OCI-LY1 (cell line): ENCODE results near the gene DGCR8.
A peak's percentile ranks its signal among the peaks of the same experiment; 100 is the strongest.

Source experiments
- H2AFZ ChIP-seq: fragments of 200-600 bp; sonication (generic), shearing (Covaris generic); 2 replicates; pipeline ENCODE4 v1.6.0; 2014; ENCODE audit warnings: antibody characterized with exemption, mild to moderate bottlenecking, low read length
- H3F3A ChIP-seq: fragments of 200-600 bp; sonication (generic), shearing (Covaris generic); 2 replicates; pipeline ENCODE4 v1.6.0; 2014; ENCODE audit warnings: mild to moderate bottlenecking, antibody characterized with exemption, low read length, moderate library complexity; ENCODE audit not compliant: insufficient read depth
- H3K27ac ChIP-seq: fragments of 200-600 bp; sonication (generic); 2 replicates; pipeline ENCODE4 v1.5.1; 2014; ENCODE audit warnings: low read length, mixed run types, mild to moderate bottlenecking, low read depth; ENCODE audit not compliant: poor library complexity, severe bottlenecking
- H3K27me3 ChIP-seq: fragments of 200-600 bp; sonication (generic); 2 replicates; pipeline ENCODE4 v1.6.0; 2014; ENCODE audit warnings: antibody characterized with exemption, mild to moderate bottlenecking, low read length, moderate library complexity; ENCODE audit not compliant: insufficient read depth
- H3K36me3 ChIP-seq: fragments of 200-600 bp; sonication (generic); 2 replicates; pipeline ENCODE4 v1.6.1; 2014; ENCODE audit warnings: mild to moderate bottlenecking, antibody characterized with exemption, low read length, moderate library complexity, mixed read lengths; ENCODE audit not compliant: insufficient read depth
- H3K4me1 ChIP-seq: fragments of 200-600 bp; sonication (generic); 2 replicates; pipeline ENCODE4 v1.5.1; 2014; ENCODE audit warnings: mild to moderate bottlenecking, low read length, moderate library complexity; ENCODE audit not compliant: insufficient read depth, severe bottlenecking
- H3K4me2 ChIP-seq: fragments of 200-600 bp; sonication (generic), shearing (Covaris generic); 2 replicates; pipeline ENCODE4 v1.6.1; 2014; ENCODE audit warnings: low read length
- H3K4me3 ChIP-seq: fragments of 200-600 bp; sonication (generic); 2 replicates; pipeline ENCODE4 v1.5.1; 2014; ENCODE audit warnings: low read length, low read depth, mild to moderate bottlenecking, mixed read lengths; ENCODE audit not compliant: poor library complexity, severe bottlenecking
- H3K79me2 ChIP-seq: fragments of 200-600 bp; shearing (Covaris generic); 2 replicates; pipeline ENCODE4 v1.6.1; 2016; ENCODE audit warnings: mixed run types, low read length, mixed read lengths; ENCODE audit not compliant: insufficient read depth
- H3K9ac ChIP-seq: fragments of 200-600 bp; sonication (generic), shearing (Covaris generic); 2 replicates; pipeline ENCODE4 v1.6.1; 2014; ENCODE audit warnings: mild to moderate bottlenecking, low read length, mixed read lengths
- H3K9me2 ChIP-seq: fragments of 200-600 bp; sonication (generic), shearing (Covaris generic); 2 replicates; pipeline ENCODE4 v1.6.1; 2014; ENCODE audit warnings: low read depth, mild to moderate bottlenecking, low read length, mixed read lengths
- H3K9me3 ChIP-seq: fragments of 200-600 bp; shearing (Covaris generic); 2 replicates; pipeline ENCODE4 v1.6.1; 2014; ENCODE audit warnings: low read length, mixed read lengths
- H4K20me1 ChIP-seq: fragments of 200-600 bp; sonication (generic), shearing (Covaris generic); 2 replicates; pipeline ENCODE4 v1.6.0; 2016; ENCODE audit warnings: mild to moderate bottlenecking, low read length; ENCODE audit not compliant: insufficient read depth
- EZH2 ChIP-seq: fragments of 200-600 bp; sonication (generic), shearing (Covaris generic); IDR thresholded peaks from 2 replicates; pipeline ENCODE4 v1.8.0; 2017; ENCODE audit warnings: borderline replicate concordance, mixed run types, mild to moderate bottlenecking, antibody characterized with exemption, low read length, moderate library complexity, mixed read lengths
- TF ChIP-seq, protein P1 (sequence below): fragments of 200-600 bp; sonication (generic), shearing (Covaris generic); IDR thresholded peaks from 2 replicates; pipeline ENCODE4 v1.5.1; 2017; ENCODE audit warnings: mild to moderate bottlenecking, antibody characterized with exemption, low read length, moderate library complexity, mixed read lengths

The DGCR8 gene

DNA sequence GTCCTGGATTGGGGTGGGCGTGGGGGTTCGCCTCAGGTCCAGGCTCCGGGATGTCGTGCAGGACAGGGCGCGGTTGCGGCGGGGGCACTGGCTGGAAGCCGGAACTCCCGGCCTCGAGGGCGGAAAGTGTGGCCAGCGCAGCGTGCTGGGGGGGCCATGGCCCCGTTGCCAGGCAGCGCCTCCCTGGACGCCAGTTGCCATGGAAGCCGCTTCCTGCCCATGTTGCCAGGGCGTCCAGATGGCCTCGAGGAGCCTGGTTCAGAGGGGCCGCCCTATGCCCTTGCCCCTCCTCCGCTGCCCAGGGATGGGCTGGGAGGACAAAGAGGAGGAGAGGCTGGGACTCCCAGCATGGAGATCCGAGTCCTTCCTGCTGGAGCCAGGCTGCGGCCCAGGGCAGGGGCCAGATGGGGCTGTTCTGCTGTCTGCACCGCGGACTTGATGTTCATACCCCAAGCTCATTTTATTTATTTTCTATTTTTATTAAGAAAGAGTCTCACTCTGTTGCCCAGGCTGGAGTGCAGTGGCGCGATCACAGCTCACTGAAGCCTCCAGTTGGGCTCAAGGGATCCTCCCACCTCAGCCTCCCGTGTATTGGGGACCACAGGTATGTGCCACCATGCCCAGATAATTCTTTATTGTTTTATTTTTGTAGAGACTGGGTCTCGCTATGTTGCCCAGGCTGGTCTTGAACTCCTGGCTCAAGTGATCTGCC lies 75.4 kb downstream of the DGCR8 start:
- Histone ChIP-seq H3K27me3 (no peaks in the 10 kb centered on the region), H2AFZ (no peak overlapping the region), H3K4me1 (no peaks in the 10 kb centered on the region), H3K36me3 (no peaks in the 10 kb centered on the region), H3K4me3 (no peak overlapping the region), H3K27ac (no peak overlapping the region), H4K20me1 (no peaks in the 10 kb centered on the region), H3F3A (no peaks in the 10 kb centered on the region), H3K4me2 (no peak overlapping the region), H3K9ac (no peak overlapping the region), H3K9me2 (no peaks in the 10 kb centered on the region), H3K9me3 (no peaks in the 10 kb centered on the region), H3K79me2 (no peaks in the 10 kb centered on the region)
- TF ChIP-seq, protein P1, sequence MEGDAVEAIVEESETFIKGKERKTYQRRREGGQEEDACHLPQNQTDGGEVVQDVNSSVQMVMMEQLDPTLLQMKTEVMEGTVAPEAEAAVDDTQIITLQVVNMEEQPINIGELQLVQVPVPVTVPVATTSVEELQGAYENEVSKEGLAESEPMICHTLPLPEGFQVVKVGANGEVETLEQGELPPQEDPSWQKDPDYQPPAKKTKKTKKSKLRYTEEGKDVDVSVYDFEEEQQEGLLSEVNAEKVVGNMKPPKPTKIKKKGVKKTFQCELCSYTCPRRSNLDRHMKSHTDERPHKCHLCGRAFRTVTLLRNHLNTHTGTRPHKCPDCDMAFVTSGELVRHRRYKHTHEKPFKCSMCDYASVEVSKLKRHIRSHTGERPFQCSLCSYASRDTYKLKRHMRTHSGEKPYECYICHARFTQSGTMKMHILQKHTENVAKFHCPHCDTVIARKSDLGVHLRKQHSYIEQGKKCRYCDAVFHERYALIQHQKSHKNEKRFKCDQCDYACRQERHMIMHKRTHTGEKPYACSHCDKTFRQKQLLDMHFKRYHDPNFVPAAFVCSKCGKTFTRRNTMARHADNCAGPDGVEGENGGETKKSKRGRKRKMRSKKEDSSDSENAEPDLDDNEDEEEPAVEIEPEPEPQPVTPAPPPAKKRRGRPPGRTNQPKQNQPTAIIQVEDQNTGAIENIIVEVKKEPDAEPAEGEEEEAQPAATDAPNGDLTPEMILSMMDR, result no peak
- TF ChIP-seq EZH2, result no peak

DNA sequence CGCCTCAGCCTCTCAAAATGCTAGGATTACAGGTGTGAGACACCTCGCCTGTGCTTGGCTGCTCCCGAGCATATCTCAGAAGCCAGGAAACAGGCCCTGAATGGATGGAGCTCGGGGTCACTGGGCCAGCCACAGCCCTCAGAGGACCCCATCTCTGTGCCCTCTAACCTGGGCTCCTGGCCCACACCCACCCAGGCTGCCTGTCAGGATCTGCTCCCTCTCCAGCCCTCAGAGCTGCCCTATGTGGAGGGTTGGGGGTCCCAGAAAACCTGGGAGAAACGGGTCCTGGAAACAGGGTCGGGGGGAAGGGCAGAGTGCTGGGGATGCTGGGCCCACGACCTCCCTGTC lies 76.0 kb downstream of the DGCR8 start:
- no peaks in the 10 kb centered on the region for H3K9me3 ChIP-seq
- H4K20me1 ChIP-seq, result no peaks in the 10 kb centered on the region
- H3F3A ChIP-seq, result no peaks in the 10 kb centered on the region
- H3K9ac ChIP-seq, result no peak overlapping the region
- no peaks in the 10 kb centered on the region for H3K36me3 ChIP-seq
- H3K79me2 ChIP-seq, result no peaks in the 10 kb centered on the region
- no peak overlapping the region for H3K4me2 ChIP-seq
- H3K9me2 ChIP-seq, result no peaks in the 10 kb centered on the region
- H3K27me3 ChIP-seq, result no peaks in the 10 kb centered on the region
- H3K4me1 ChIP-seq, result no peaks in the 10 kb centered on the region
- TF ChIP-seq, protein P1, result no peak
- no peak for TF ChIP-seq EZH2
- no peak overlapping the region for H2AFZ ChIP-seq
- no peak overlapping the region for H3K4me3 ChIP-seq
- H3K27ac ChIP-seq, result no peak overlapping the region

DNA sequence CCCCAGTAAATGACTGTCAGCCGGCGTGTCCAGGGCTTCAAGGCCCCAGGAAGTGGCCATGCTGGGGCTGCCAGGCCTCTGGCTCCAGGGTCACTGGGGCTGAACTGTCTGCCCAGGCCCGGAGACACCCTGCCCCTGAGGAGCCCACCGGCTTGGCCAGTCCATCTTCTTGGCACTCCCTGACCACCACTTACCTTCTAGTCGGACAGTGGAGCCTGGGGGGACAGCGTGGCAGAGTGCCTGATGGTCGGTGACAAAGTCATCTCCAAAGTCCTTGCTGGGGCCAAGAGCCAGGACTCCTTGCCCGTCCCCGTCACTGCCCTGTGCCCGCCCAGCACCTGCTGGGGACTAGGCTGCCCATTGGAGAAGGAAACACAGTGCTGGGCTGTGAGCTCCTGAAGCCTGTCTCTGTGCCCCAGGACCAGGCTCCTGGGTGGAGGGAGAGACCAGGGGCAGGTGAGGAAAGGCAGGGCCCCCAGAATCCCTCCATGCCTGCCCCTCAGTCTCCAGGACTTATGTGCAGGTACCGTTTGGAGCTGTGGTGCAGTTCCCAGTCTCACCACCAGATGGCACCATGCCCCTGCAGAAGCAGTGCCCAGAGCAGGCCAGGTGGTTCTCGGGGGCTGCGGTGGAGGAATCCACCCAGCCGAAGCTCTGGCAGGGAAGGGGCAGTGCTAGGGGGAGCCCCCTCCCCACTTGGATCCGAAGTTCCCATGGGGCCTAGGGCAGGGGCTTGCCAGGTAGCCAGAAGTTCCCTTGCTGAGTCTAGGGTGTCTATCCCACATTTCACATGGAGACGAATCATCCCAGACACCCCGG lies 76.8 kb downstream of the DGCR8 start:
- H3K9me3 ChIP-seq, result no peaks in the 10 kb centered on the region
- TF ChIP-seq, protein P1, result peak; percentile 94
- no peak for TF ChIP-seq EZH2
- H3F3A ChIP-seq, result no peaks in the 10 kb centered on the region
- H3K9me2 ChIP-seq, result no peaks in the 10 kb centered on the region
- no peaks in the 10 kb centered on the region for H3K79me2 ChIP-seq
- H3K27me3 ChIP-seq, result no peaks in the 10 kb centered on the region
- H3K4me3 ChIP-seq, result no peak overlapping the region
- H3K4me1 ChIP-seq, result no peaks in the 10 kb centered on the region
- H3K36me3 ChIP-seq, result no peaks in the 10 kb centered on the region
- H2AFZ ChIP-seq, result no peak overlapping the region
- H3K4me2 ChIP-seq, result no peak overlapping the region
- no peak overlapping the region for H3K9ac ChIP-seq
- no peaks in the 10 kb centered on the region for H4K20me1 ChIP-seq
- no peak overlapping the region for H3K27ac ChIP-seq
